NOMO-1 treated with dmso at 0.1 percent for 144 hours (cell line): ENCODE measurements around the gene GLRX5.
"Not testable (repeated sequence)": the region's sequence is repeated elsewhere in the genome, so short reads cannot be mapped to it uniquely, and the experiment has no call there.

Experiments
- DNase-seq: peaks from one replicate; lab custom pipeline; 2025; ENCODE audit not compliant: unreplicated experiment; lab: John Stamatoyannopoulos, UW

Gene GLRX5

GRCh38 chr14:95498622-95499353, 36.1 kb upstream of the GLRX5 start:
- DNase-seq: no peak

- no peak for DNase-seq
Measured at GRCh38 chr14:95499354-95499750, 35.5 kb upstream of the GLRX5 start.

- DNase-seq: no peak
Measured at GRCh38 chr14:95500201-95500681, 34.6 kb upstream of the GLRX5 start.

GRCh38 chr14:95500772-95501401, 34.0 kb upstream of the GLRX5 start:
- DNase-seq: no peak

GRCh38 chr14:95502381-95502950, 32.4 kb upstream of the GLRX5 start:
- no peak for DNase-seq

GRCh38 chr14:95503365-95504134, 31.3 kb upstream of the GLRX5 start:
- no peak for DNase-seq

- DNase-seq: no peak
Measured at GRCh38 chr14:95504135-95505029, 30.5 kb upstream of the GLRX5 start.

GRCh38 chr14:95505030-95505589, 29.7 kb upstream of the GLRX5 start:
- no peak for DNase-seq

GRCh38 chr14:95507174-95507573, 27.7 kb upstream of the GLRX5 start:
- peak; percentile 76 for DNase-seq

- DNase-seq: no peak
Measured at GRCh38 chr14:95507701-95508103, 27.1 kb upstream of the GLRX5 start.

- DNase-seq: no peak
Measured at GRCh38 chr14:95508377-95508776, 26.5 kb upstream of the GLRX5 start.

- DNase-seq: no peak
Measured at GRCh38 chr14:95509495-95509894, 25.4 kb upstream of the GLRX5 start.

- DNase-seq: not testable (repeated sequence)
Measured at GRCh38 chr14:95510344-95510743, 24.5 kb upstream of the GLRX5 start.

- no peak for DNase-seq
Measured at GRCh38 chr14:95510804-95511203, 24.0 kb upstream of the GLRX5 start.

- no peak for DNase-seq
Measured at GRCh38 chr14:95511687-95512086, 23.2 kb upstream of the GLRX5 start.

GRCh38 chr14:95513291-95513690, 21.6 kb upstream of the GLRX5 start:
- DNase-seq: no peak

- no peak for DNase-seq
Measured at GRCh38 chr14:95514131-95515079, 20.4 kb upstream of the GLRX5 start.

GRCh38 chr14:95515080-95515489, 19.8 kb upstream of the GLRX5 start:
- DNase-seq: no peak
